GM10847 (cell line): ENCODE results near the gene FKBP3.

Source experiments
- POLR2A ChIP-seq: IDR thresholded peaks from 2 replicates; pipeline ENCODE4 v1.6.1; 2011; ENCODE audit not compliant: insufficient read length; ENCODE audit errors: extremely low read depth

FKBP3 gene

GRCh38 chr14:45134051-45134958, at the start of gene FKBP3:
FKBP3 (minus strand) TSS chr14:45134481; CDS start chr14:45134456, 25 bp downstream.
- TF ChIP-seq POLR2A, result peak; percentile 87

DNA sequence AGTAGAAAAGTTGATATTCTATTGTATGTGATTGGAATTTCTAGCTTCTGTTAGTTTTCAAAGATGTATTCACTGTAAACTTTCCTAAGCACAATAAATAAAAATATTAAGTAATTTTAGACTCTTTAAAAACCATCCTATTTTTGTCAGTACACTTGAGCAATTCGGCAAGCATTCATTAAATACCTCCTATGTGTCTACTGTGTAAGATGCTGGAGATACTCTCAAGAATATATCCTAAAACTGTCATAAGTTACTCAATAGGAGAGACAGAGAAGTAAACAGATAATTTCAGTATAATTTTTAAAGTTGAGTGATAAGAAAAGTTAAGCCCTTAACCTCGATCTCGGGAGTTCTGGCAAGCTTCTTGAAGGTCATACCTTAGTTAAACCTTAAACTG, 47.5 kb upstream of the FKBP3 start:
- no peak for TF ChIP-seq POLR2A

DNA sequence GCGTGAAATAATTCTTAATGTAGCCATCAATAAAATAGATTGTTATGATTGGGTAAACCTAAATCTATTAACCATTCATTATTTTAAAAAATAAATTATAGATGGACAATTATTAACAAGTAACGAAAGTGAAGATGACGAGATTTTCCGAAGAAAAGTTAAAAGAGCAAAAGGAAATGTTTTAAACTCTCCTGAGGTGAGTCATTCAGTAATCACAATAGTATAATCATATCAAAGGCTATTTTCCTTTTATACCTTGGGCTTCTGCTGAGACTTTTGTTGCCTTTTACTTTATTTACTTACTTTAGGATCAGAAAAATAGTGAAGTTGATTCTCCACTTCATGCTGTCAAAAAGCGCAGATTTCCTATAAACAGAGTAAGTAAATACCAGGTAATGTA, 47.0 kb upstream of the FKBP3 start:
- no peak for TF ChIP-seq POLR2A

- no peak for TF ChIP-seq POLR2A
These were observed 42.8 kb upstream of the FKBP3 start for GRCh38 chr14:45177076-45177475.

DNA sequence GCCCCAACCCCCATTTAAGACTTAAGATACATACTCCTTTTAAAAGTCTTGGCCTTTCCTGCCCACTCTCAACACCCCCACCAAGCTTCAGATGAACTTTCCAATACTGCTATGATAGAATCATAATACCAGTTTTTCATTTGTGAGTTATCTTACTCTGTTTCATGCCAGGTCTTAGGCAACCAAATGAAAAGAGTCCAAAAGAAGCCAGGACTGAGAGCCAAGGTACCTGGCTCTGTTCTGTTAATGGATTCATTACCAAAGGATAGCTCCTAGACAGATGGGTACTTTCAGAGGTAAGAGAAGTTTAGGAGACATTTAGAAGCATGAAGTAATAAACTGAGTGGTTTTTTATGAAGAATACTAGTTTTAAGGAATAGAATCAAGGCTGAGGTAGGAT, 35.6 kb upstream of the FKBP3 start:
- TF ChIP-seq POLR2A, result no peak

DNA sequence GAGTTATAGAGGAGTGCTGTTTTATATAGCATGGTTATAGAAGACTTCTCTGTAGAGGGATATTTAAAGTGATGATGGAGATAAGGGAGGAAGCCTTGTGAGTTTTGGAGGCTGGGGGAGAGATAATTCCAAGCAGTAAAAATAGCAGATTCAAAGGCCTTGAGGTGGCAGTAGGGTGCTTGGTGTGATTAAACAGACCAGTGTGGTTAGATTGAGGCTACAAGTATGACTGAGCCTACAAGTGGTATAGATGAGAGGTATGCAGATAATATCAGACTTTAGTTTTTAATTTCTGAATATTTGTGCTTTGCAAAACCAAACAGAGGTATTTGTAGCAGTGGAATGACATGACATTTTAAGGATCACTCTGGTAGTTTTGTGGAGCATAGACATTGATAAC, 21.8 kb upstream of the FKBP3 start:
- TF ChIP-seq POLR2A, result no peak

GRCh38 chr14:45150386-45150890, 16.2 kb upstream of the FKBP3 start:
- no peak for TF ChIP-seq POLR2A

DNA sequence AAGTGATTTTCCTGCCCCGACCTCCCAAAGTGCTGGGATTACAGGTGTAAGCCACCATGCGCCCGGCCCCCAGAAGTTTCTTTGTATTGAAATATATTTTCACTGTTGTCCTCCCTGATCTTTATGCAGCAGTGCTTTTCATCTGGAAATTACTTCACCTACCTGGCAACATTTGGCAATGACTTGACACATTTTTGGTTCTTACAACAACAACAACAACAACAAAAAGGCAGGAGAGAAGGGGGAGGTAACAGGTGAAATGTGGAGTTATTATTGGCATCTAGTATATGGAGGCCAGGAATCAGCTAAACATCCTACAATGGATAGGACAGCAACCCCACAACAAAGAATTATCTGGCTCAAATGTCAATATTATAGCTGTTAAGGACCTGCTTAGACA, 15.3 kb upstream of the FKBP3 start:
- TF ChIP-seq POLR2A, result no peak

- no peak for TF ChIP-seq POLR2A
These were observed 10.9 kb upstream of the FKBP3 start for GRCh38 chr14:45145214-45145613.

DNA sequence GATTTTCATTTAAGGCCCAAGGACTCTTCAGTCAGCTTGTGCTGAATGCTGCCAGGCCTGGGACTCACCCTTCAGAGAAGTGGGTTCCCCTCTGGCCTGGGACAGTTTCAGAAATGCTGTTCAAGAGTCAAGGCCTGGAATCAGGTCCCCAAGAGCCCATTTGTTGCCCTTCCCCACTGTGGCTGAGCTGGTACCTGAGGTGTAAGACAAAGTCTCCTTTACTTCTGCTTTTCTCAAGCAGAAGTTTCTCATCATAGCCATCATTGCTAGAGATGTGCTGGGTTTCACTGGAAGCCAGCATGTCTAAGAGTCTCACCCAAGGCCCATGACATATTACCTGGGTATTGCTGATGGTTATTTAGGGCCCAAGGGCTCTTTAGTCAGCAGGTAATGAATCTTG, 10.4 kb upstream of the FKBP3 start:
- TF ChIP-seq POLR2A, result no peak

GRCh38 chr14:45140661-45141187, 6.4 kb upstream of the FKBP3 start:
- TF ChIP-seq POLR2A, result no peak

- no peak for TF ChIP-seq POLR2A
These were observed 2.1 kb upstream of the FKBP3 start for GRCh38 chr14:45136399-45136798.

DNA sequence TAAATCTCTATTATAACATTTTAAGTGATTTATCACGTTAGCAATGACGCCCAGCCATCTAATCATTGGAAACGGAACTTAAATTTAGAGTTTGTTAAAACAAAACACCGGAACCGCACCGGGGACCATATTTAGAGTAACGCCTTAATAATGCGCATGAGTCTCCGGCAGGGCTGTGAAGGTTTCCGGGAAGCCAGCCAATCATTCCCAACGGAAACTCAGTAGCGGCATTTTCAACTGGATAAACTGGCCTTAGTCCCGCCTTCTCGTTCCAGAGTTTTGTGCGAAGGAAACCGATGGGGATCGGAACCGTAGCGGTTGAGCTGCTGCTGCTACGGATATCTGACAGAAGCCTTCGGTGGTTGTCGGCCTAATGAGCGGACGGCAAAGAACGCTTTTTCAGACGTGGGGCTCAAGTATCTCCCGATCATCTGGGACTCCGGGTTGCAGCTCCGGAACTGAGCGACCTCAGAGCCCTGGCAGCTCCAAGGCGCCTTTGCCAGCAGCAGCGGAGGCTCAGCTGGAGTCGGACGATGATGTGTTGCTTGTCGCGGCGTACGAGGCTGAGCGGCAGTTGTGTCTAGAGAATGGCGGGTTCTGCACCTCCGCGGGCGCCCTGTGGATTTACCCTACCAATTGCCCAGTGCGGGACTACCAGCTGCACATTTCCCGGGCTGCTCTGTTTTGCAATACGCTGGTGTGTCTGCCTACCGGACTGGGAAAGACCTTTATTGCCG, 1.5 kb upstream of the FKBP3 start, which contains the start of gene FANCM:
Gene FANCM (plus strand): TSS at position 272 of the 737 bp plus-strand sequence. CDS start 102 bp downstream, at position 374.
- TF ChIP-seq POLR2A, result peak; percentile 80

GRCh38 chr14:45135156-45135555, 875 bp upstream of the FKBP3 start:
- no peak for TF ChIP-seq POLR2A

DNA sequence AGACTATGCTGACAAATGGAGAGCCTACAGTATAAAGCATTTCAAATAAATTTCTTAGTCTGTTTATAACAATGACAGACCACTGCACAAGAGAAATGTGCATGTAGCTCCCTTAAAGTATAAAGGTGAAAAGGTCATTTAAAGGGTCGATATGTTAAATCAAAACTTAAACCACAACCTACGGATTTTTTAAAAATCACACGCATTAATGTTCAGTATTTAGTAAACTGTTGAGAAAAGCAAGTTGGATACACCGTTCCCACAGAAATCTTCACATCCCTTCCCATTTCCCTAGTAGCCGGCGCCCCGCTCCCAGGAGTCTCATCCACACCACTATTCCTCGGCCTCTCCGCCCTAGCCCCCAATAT, 614 bp downstream of the FKBP3 start:
- TF ChIP-seq POLR2A, result no peak
